Parathyroid adenoma (tissue), 2 donors: ENCODE data around the gene EHD1.

Experiments used
- H2AFZ ChIP-seq: fragments of 300-600 bp; sonication (generic); one replicate; pipeline ENCODE4 v1.7.0; 2017; ENCODE audit warnings: antibody characterized with exemption, mild to moderate bottlenecking
- H3K27ac ChIP-seq: fragments of 300-600 bp; sonication (generic); one replicate; pipeline ENCODE4 v1.7.0; 2017
- H3K27me3 ChIP-seq: fragments of 300-600 bp; sonication (generic); one replicate; pipeline ENCODE4 v1.7.0; 2017; ENCODE audit warnings: low read length; ENCODE audit not compliant: control insufficient read depth, insufficient read depth
- H3K36me3 ChIP-seq: fragments of 300-600 bp; sonication (generic); one replicate; pipeline ENCODE4 v1.7.0; 2017; ENCODE audit warnings: low read length; ENCODE audit not compliant: control insufficient read depth, insufficient read depth
- H3K4me1 ChIP-seq: fragments of 300-600 bp; sonication (generic); one replicate; pipeline ENCODE4 v1.7.0; 2017; ENCODE audit warnings: control low read depth
- H3K4me2 ChIP-seq: fragments of 300-600 bp; sonication (generic); one replicate; pipeline ENCODE4 v1.7.0; 2017; ENCODE audit warnings: low read length
- H3K4me3 ChIP-seq: fragments of 300-600 bp; sonication (generic); one replicate; pipeline ENCODE4 v1.7.0; 2017; ENCODE audit warnings: low read depth, low read length
- H3K79me2 ChIP-seq: fragments of 300-600 bp; sonication (generic); one replicate; pipeline ENCODE4 v1.7.0; 2017; ENCODE audit warnings: control low read depth
- H3K9ac ChIP-seq: fragments of 300-600 bp; sonication (generic); one replicate; pipeline ENCODE4 v1.7.0; 2017; ENCODE audit warnings: mild to moderate bottlenecking
- H3K9me3 ChIP-seq: fragments of 300-600 bp; sonication (generic); one replicate; pipeline ENCODE4 v1.7.0; 2017; ENCODE audit warnings: low read length; ENCODE audit not compliant: control insufficient read depth
- TF ChIP-seq, protein P1 (sequence below): fragments of 300-600 bp; sonication (generic); IDR thresholded peaks from one replicate; pipeline ENCODE4 v1.7.0; 2017; ENCODE audit warnings: antibody characterized with exemption, mild to moderate bottlenecking
- donor health status: primary hyperparathyroidism.

The EHD1 gene

DNA sequence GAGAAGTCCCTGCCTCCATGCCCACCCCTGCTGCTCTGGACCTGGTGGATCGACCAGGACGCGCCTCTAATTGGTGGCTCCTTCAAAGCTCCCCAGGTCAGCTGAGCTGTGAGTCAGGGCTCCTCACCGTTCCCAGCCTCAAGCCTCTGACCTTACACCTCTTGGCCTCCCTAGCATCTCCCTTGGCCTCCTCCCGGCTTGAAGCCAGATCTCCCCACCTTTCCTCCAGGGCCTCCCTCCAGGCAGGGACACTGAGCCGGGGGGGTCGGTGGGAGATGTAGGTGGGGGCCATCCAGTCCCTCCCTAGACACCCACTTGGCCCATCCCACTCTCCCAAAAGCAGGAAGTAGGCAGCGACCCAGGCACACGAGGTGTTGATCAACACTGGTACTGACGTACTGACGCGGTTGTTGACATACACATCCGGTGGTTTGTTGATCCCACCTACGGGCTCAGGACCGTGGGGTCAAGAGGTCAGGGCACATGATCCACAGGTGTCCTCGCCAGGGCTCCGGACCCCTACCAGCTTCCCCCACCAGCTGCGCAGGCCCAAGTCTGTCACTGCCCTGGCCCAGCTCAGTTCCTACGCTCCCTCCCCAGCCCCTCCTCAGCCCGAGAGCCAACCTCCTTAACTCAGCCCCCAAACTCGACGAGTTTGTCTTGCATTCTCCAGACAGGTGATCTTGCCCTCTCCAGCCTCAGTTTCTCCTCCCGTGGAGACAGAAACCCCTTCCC is 37.8 kb upstream of the EHD1 start:
- H3K27me3 ChIP-seq = no peaks in the 10 kb centered on the region
- TF ChIP-seq, protein P1, sequence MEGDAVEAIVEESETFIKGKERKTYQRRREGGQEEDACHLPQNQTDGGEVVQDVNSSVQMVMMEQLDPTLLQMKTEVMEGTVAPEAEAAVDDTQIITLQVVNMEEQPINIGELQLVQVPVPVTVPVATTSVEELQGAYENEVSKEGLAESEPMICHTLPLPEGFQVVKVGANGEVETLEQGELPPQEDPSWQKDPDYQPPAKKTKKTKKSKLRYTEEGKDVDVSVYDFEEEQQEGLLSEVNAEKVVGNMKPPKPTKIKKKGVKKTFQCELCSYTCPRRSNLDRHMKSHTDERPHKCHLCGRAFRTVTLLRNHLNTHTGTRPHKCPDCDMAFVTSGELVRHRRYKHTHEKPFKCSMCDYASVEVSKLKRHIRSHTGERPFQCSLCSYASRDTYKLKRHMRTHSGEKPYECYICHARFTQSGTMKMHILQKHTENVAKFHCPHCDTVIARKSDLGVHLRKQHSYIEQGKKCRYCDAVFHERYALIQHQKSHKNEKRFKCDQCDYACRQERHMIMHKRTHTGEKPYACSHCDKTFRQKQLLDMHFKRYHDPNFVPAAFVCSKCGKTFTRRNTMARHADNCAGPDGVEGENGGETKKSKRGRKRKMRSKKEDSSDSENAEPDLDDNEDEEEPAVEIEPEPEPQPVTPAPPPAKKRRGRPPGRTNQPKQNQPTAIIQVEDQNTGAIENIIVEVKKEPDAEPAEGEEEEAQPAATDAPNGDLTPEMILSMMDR = no peak
- H3K27ac ChIP-seq = peak overlapping the region; percentile 53
- H3K9ac ChIP-seq = peak overlapping the region; percentile 80
- H3K9me3 ChIP-seq = no peaks in the 10 kb centered on the region
- H3K4me3 ChIP-seq = peak overlapping the region; percentile 88
- H3K4me1 ChIP-seq = no peaks in the 10 kb centered on the region
- peak overlapping the region; percentile 95 for H3K4me2 ChIP-seq
- peak overlapping the region; percentile 62 for H2AFZ ChIP-seq
- no peaks in the 10 kb centered on the region for H3K36me3 ChIP-seq
- no peaks in the 10 kb centered on the region for H3K79me2 ChIP-seq

DNA sequence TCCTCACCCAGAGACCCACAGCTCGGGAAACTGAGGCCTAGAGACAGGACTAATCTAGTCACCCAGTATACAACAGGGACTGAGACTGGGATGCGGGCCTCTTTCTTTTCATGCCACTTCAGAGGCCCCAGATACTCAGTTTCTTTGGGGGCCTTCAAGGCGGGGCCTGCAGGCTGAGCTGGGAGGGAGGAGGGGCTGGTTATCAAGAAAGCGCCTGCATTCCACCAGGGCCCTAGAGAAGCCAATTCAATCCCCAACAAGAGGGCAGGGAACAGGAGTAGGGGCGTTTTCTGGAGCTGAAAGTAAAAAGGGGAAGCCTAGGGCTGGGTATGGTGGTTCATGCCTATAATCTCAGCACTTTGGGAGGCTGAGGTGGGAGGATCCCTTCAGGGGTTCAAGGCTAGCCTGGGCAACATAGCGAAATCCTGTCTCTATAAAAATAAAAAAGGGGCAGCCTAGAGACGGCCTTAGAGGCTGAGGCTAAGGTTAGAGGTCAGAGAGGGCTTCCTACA is 37.0 kb upstream of the EHD1 start:
- Histone ChIP-seq H3K36me3 (no peaks in the 10 kb centered on the region), H3K4me3 (no peak overlapping the region), H3K4me2 (no peak overlapping the region), H2AFZ (no peak overlapping the region), H3K27ac (no peak overlapping the region), H3K9ac (no peak overlapping the region), H3K9me3 (no peaks in the 10 kb centered on the region), H3K27me3 (no peaks in the 10 kb centered on the region), H3K4me1 (no peaks in the 10 kb centered on the region), H3K79me2 (no peaks in the 10 kb centered on the region)
- TF ChIP-seq, protein P1 = no peak

DNA sequence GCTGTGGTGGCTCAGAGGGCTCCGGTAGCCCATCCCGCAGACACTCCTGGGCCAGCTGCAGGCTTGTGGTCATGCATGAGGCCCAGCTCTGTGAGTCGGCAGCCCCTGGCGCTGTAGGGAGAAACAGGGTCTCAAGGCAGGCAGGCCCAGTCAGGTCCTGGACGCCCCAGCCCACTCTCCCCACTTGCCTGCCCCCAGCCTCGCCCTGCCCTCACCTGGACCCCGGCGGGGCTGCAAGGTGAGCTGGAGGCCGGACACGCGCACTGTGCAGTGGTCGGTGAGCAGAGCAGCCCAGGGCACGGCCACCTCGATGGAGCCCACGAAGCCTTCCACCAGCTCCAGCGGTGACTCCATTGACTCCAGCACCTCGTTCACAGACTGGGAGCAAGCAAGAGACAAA is 35.7 kb upstream of the EHD1 start:
- no peaks in the 10 kb centered on the region for H3K9me3 ChIP-seq
- H3K9ac ChIP-seq = no peak overlapping the region
- no peak overlapping the region for H3K27ac ChIP-seq
- no peaks in the 10 kb centered on the region for H3K4me1 ChIP-seq
- TF ChIP-seq, protein P1 = no peak
- no peak overlapping the region for H2AFZ ChIP-seq
- H3K79me2 ChIP-seq = no peaks in the 10 kb centered on the region
- H3K36me3 ChIP-seq = no peaks in the 10 kb centered on the region
- no peak overlapping the region for H3K4me3 ChIP-seq
- H3K4me2 ChIP-seq = no peak overlapping the region
- no peaks in the 10 kb centered on the region for H3K27me3 ChIP-seq

DNA sequence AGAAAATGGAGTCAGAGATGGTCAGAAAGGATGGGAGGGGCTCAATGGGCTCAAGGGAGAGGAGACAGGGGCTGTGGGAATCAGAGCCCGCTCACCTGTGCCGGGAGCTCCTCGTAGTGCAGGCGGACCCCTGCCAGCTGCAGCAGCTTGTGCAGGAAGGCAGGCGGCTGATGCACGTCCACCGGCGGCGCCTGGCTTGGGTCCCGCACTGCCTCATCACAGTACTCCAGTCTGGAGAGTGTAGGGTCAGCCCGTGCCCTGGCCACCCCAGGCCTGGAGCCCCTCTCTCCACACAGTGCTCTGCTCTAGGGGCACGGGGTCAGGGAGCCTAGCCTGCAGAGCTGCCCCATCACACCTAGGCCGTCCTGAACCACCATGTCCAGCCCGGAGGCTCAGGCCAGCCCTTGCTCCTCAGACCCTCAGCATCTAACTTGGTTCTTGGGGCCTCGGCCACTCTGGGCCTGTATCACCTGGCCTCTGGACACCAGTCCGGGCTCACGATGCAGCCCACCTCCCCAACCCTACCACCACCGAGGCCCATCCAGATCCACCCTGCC is 34.8 kb upstream of the EHD1 start:
- Histone ChIP-seq H3K79me2 (no peaks in the 10 kb centered on the region), H3K4me2 (no peak overlapping the region), H3K4me3 (no peak overlapping the region), H3K27me3 (no peaks in the 10 kb centered on the region), H3K9me3 (no peaks in the 10 kb centered on the region), H2AFZ (no peak overlapping the region), H3K36me3 (no peaks in the 10 kb centered on the region), H3K4me1 (no peaks in the 10 kb centered on the region), H3K9ac (no peak overlapping the region), H3K27ac (no peak overlapping the region)
- TF ChIP-seq, protein P1 = no peak
